HepG2 (cell line): ENCODE results near the gene TBC1D1. TPM values are rescaled to one million over a fixed set of nuclear protein-coding genes. Genes with fewer than 3 reads are reported as not detected.
A peak's percentile ranks its signal among the peaks of the same experiment; 100 is the strongest.

Source experiments
- BRD4 ChIP-seq: sonication (generic); formaldehyde crosslinking; IDR thresholded peaks from 2 replicates; pipeline ENCODE4 v1.4.0; 2020; ENCODE audit warnings: missing genetic modification reagents
- CEBPB ChIP-seq: IDR thresholded peaks from 2 replicates; pipeline ENCODE4 v1.6.1; 2011; ENCODE audit warnings: low read depth, low read length, improper control_type of control experiment, borderline replicate concordance
- HIC2 ChIP-seq: sonication (generic); formaldehyde crosslinking; IDR thresholded peaks from 2 replicates; pipeline ENCODE4 v1.9.0; 2022; ENCODE audit warnings: low read depth, missing genetic modification reagents
- JUNB ChIP-seq: sonication (generic); formaldehyde crosslinking; IDR thresholded peaks from 2 replicates; pipeline ENCODE4 v1.8.0; 2022; ENCODE audit warnings: missing genetic modification reagents, mild to moderate bottlenecking, borderline replicate concordance
- MED1 ChIP-seq: sonication (generic); formaldehyde crosslinking; IDR thresholded peaks from 2 replicates; pipeline ENCODE4 v1.4.0; 2020; ENCODE audit warnings: missing genetic modification reagents
- RELA ChIP-seq: sonication (generic); formaldehyde crosslinking; IDR thresholded peaks from 2 replicates; pipeline ENCODE4 v1.4.0; 2020; ENCODE audit warnings: missing genetic modification reagents
- SMC3 ChIP-seq: IDR thresholded peaks from 2 replicates; pipeline ENCODE4 v1.6.1; 2011; ENCODE audit warnings: low read length, improper control_type of control experiment
- TSC22D2 ChIP-seq: sonication (generic); formaldehyde crosslinking; IDR thresholded peaks from 2 replicates; pipeline ENCODE4 v1.5.1; 2020; ENCODE audit warnings: missing genetic modification reagents, mild to moderate bottlenecking, borderline replicate concordance
- ZEB1 ChIP-seq: IDR thresholded peaks from 2 replicates; pipeline ENCODE4 v1.6.1; 2012; ENCODE audit warnings: mild to moderate bottlenecking, low read depth, inconsistent platforms; ENCODE audit not compliant: insufficient replicate concordance
- ZNF563 ChIP-seq: sonication (generic); formaldehyde crosslinking; IDR thresholded peaks from 2 replicates; pipeline ENCODE4 v1.8.0; 2022; ENCODE audit warnings: mild to moderate bottlenecking, moderate library complexity, missing genetic modification reagents
- ZNF7 ChIP-seq: IDR thresholded peaks from 2 replicates; pipeline ENCODE4 v1.6.1; 2016; ENCODE audit warnings: missing biosample characterization, missing genetic modification reagents
- ZNF878 ChIP-seq: sonication (generic); formaldehyde crosslinking; IDR thresholded peaks from 2 replicates; pipeline ENCODE4 v1.8.1; 2023; ENCODE audit warnings: mild to moderate bottlenecking, missing genetic modification reagents, moderate library complexity
- polyA plus RNA-seq, 8 experiments: library from polyadenylated mRNA; depleted of rRNA in 3 of 8; stranded (reverse) in 7 of 8; unstranded in 1 of 8; fragments of >200 nt; fragmentation: Illumina TruSeq in 4 of 8; extraction: Trizol in 4 of 8; gene quantifications; 2 replicates each; pipeline versions ENCODE4 v1.2.1 to v1.2.3, GENCODE V29; 2011 to 2016; ENCODE audit warnings: low read depth in 4 of 8, missing spikeins in 1 of 8, mixed read lengths in 1 of 8; ENCODE audit not compliant: insufficient read depth in 1 of 8
- total RNA-seq, 5 experiments: library from RNA; depleted of rRNA; stranded (reverse); fragments of >200 nt; fragmentation: Illumina TruSeq; extraction: Trizol; gene quantifications; 2 replicates each; pipeline ENCODE4 v1.2.3, GENCODE V29; 2016; ENCODE audit warnings: low read depth in 1 of 5
- TF ChIP-seq, protein P1 (sequence below): sonication (generic); formaldehyde crosslinking; IDR thresholded peaks from 2 replicates; pipeline ENCODE4 v1.9.0; 2021; ENCODE audit warnings: mild to moderate bottlenecking, missing genetic modification reagents

The TBC1D1 gene
- total and polyA plus RNA-seq, 2 of the 13 experiments (the other 11 are each of a cell fraction or from before 2014, with no cell fraction given): 37.3 to 62.8 TPM

DNA sequence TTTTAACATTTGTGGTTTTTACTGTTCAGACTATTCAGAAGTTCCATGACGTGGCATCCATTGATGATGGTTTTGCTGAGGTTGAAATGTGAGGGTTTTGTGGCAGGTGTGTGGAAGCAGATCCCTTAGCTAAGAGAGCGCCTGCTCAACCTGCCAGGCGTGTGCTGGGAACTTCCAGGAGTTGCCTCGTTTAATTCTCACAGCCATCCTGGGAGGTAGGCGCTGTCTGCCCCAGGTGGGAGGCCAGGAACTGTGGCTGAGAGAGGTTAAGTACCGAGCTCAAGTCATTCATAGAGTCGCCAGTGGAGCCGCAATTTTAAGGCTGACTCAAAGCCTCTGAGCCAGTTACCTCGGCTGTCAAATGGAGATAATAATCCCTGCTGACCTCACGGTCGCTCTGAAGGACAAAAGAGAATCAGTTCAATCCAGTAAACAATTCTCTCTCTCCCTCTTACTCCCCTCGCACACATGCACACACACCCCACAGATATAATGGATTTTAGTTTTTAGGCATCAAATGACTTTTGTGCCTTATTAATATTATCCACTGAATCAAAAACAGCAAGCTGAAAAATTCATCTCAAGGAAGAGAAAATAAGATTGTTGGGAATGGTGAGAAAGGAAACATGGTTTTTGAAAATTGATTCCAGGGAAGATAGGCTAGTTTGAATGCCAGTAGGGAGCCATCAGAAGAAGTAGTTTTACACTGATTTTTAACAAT, 240.6 kb downstream of the TBC1D1 start (continued):
- TF ChIP-seq CEBPB: no peak
- no peak for TF ChIP-seq ZNF7
- TF ChIP-seq JUNB (CRISPR knock-in tag): no peak
- TF ChIP-seq ZNF563: no peak
- TF ChIP-seq, protein P1, sequence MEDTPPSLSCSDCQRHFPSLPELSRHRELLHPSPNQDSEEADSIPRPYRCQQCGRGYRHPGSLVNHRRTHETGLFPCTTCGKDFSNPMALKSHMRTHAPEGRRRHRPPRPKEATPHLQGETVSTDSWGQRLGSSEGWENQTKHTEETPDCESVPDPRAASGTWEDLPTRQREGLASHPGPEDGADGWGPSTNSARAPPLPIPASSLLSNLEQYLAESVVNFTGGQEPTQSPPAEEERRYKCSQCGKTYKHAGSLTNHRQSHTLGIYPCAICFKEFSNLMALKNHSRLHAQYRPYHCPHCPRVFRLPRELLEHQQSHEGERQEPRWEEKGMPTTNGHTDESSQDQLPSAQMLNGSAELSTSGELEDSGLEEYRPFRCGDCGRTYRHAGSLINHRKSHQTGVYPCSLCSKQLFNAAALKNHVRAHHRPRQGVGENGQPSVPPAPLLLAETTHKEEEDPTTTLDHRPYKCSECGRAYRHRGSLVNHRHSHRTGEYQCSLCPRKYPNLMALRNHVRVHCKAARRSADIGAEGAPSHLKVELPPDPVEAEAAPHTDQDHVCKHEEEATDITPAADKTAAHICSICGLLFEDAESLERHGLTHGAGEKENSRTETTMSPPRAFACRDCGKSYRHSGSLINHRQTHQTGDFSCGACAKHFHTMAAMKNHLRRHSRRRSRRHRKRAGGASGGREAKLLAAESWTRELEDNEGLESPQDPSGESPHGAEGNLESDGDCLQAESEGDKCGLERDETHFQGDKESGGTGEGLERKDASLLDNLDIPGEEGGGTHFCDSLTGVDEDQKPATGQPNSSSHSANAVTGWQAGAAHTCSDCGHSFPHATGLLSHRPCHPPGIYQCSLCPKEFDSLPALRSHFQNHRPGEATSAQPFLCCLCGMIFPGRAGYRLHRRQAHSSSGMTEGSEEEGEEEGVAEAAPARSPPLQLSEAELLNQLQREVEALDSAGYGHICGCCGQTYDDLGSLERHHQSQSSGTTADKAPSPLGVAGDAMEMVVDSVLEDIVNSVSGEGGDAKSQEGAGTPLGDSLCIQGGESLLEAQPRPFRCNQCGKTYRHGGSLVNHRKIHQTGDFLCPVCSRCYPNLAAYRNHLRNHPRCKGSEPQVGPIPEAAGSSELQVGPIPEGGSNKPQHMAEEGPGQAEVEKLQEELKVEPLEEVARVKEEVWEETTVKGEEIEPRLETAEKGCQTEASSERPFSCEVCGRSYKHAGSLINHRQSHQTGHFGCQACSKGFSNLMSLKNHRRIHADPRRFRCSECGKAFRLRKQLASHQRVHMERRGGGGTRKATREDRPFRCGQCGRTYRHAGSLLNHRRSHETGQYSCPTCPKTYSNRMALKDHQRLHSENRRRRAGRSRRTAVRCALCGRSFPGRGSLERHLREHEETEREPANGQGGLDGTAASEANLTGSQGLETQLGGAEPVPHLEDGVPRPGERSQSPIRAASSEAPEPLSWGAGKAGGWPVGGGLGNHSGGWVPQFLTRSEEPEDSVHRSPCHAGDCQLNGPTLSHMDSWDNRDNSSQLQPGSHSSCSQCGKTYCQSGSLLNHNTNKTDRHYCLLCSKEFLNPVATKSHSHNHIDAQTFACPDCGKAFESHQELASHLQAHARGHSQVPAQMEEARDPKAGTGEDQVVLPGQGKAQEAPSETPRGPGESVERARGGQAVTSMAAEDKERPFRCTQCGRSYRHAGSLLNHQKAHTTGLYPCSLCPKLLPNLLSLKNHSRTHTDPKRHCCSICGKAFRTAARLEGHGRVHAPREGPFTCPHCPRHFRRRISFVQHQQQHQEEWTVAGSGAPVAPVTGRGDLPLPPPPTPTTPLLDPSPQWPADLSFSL (CRISPR knock-in tag): no peak
- no peak for TF ChIP-seq ZNF878 (CRISPR knock-in tag)
- no peak for TF ChIP-seq ZEB1
- TF ChIP-seq RELA (CRISPR knock-in tag): no peak
- TF ChIP-seq SMC3: no peak
- TF ChIP-seq HIC2 (CRISPR knock-in tag): no peak
- TF ChIP-seq BRD4: peak; percentile 69; the same call in 1 of the 2 replicates
- peak; percentile 47; the same call in 1 of the 2 replicates for TF ChIP-seq MED1 (CRISPR knock-in tag)
- no peak for TF ChIP-seq TSC22D2 (CRISPR knock-in tag)
